ENCODE data around the gene P2RY1. TPM values are rescaled to one million over a fixed set of nuclear protein-coding genes. Genes with fewer than 3 reads are reported as not detected.
A peak's percentile ranks its signal among the peaks of the same experiment; 100 is the strongest.

Gene P2RY1, protein sequence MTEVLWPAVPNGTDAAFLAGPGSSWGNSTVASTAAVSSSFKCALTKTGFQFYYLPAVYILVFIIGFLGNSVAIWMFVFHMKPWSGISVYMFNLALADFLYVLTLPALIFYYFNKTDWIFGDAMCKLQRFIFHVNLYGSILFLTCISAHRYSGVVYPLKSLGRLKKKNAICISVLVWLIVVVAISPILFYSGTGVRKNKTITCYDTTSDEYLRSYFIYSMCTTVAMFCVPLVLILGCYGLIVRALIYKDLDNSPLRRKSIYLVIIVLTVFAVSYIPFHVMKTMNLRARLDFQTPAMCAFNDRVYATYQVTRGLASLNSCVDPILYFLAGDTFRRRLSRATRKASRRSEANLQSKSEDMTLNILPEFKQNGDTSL
- total RNA-seq (ENCODE audit: low replicate concordance): 0.81 and 1.1 TPM in 2 replicates

DNA sequence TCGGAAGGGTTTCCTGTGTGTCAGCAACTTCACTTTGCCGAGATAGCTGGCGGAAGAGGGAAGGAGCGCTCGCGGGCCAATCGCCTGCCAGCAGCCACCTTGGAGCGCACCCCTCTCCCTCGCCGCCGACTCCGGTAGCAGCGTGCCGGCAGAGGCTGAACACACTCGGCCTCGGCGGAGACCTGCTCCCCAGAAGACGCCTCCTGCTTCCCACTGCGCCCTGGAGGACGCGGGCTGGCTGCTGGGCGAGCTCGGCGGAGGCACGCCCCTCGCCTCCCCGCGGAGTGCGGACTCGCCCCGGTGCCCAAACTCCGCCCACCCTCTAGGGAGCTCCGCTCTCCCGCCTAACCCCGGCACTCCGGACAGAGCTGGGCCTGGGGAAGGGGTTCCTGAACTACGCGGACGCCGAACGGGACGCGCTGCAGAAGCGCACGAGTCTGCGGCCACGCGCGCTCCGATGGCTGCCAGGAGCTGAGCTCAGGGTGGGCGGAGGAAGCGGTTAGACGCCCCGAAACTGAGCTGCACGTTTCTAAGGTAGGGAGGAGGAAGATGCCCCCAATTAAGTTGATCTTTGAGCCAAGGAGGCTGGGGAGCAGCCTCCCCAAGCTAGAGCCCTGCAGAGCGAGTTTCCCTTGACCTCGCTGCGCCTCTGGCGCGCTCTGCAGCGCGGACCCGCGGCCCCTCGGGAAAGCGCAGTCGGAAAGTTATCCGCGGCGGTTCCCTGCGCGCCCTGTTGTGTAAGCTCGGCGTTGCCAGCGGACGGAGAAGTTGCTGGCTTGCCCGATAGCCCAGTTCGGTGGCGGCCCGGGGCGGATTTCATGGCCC lies at the start of gene P2RY1:
TSS of gene P2RY1 (plus strand) at position 356 of the 825 bp plus-strand sequence. CDS start 652 bp downstream, outside the sequence.
- peak within 1 kb of the TSS; percentile 66 for H3K4me3 ChIP-seq (ENCODE audit: low read depth, low read length)
- peak; percentile 45 for DNase-seq (ENCODE audit: low read depth)
- TF ChIP-seq, protein P1, sequence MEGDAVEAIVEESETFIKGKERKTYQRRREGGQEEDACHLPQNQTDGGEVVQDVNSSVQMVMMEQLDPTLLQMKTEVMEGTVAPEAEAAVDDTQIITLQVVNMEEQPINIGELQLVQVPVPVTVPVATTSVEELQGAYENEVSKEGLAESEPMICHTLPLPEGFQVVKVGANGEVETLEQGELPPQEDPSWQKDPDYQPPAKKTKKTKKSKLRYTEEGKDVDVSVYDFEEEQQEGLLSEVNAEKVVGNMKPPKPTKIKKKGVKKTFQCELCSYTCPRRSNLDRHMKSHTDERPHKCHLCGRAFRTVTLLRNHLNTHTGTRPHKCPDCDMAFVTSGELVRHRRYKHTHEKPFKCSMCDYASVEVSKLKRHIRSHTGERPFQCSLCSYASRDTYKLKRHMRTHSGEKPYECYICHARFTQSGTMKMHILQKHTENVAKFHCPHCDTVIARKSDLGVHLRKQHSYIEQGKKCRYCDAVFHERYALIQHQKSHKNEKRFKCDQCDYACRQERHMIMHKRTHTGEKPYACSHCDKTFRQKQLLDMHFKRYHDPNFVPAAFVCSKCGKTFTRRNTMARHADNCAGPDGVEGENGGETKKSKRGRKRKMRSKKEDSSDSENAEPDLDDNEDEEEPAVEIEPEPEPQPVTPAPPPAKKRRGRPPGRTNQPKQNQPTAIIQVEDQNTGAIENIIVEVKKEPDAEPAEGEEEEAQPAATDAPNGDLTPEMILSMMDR (IDR thresholded peaks at IDR 0.05; ENCODE audit: insufficient read depth, low read length): peak; percentile 19

DNA sequence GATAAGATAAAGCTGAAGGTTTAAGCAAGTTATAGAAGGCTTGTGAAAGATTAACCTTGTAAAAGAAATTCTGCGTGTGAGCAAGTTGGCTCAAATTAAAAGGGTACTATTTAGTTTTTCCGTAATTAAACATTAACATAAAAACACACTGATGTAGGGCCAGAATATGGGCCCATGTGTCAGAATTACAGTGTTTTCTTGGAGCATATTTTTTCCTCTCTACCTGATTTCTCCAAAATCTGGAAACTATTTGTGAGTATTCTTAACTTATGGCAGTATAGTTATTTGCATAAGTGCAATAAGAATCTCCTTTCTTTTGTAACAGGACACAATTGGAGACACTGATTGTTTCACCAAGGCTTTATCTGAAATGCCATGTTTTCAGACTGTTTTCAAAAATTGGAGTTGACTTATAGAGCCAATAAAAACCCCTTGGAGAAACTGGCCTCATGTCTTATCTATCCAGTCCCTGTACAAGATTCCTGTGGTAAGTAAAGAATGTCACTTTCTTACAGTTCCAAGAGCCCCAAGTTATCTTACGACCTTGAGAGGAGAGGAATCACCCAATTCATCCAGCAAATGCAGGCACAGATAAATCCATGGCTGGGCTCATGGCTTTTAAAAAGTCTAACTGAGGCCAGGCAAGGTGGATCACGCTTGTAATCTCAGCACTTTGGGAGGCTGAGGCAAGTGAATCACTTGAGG lies 47.8 kb upstream of the P2RY1 start:
- DNase-seq (ENCODE audit: low read depth): no peak
- TF ChIP-seq, protein P1 (IDR thresholded peaks at IDR 0.05; ENCODE audit: insufficient read depth, low read length): no peak
- no peak overlapping the region for H3K4me3 ChIP-seq (ENCODE audit: low read depth, low read length)

DNA sequence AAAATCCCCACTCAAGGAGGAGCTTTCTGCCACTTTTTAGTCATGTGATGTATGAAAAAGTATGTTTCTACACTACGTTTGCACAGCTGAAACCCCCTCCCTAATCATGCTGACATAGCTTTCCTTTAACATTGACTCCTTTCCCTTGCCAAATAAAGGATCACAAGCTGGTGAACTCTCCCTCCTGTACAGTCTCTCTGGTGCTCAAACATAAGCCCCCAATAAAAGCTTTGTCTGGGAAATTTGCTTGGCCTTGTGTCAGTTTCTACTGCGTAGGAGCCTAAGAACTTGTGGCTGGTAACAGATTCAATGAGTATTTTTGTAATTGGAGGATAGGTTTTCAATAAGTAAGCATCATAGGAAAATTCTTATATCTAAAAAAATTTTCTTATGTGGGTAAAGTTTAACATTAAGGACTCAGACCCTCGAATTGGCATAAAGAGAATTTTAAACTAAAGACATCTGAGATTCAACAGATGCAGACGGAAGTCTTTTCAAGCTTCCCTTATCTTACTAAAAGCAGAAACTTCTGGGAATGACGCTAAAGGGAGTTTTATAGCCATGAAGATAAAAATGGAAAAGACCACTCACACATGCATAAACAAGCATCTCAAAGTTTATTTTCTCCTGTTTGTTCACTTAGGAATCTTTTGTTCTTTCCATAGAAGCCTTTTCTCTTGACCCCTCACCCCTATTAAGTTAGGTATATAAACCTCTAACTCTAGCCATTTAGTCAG lies 44.1 kb upstream of the P2RY1 start:
- H3K4me3 ChIP-seq (ENCODE audit: low read depth, low read length): no peak overlapping the region
- no peak for DNase-seq (ENCODE audit: low read depth)
- TF ChIP-seq, protein P1 (IDR thresholded peaks at IDR 0.05; ENCODE audit: insufficient read depth, low read length): no peak

DNA sequence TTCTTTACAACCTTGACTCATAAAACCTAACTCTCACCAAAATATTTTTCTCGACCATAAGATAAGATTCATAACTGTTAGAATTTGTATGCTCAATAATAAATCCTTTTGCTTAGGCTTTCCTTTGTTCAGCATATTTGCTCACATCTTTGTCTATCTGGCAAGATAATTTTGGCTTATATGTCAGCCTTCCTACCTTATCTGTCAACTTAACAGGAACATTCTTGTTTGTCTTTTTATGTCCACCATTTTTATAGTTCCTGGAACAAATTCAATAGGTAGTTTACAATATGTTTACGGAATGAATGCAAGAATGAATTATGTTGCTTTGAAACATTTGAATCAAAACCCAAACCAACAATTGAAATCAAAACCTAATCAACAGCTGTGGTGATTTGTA lies 41.0 kb upstream of the P2RY1 start:
- DNase-seq (ENCODE audit: low read depth): no peak
- TF ChIP-seq, protein P1 (IDR thresholded peaks at IDR 0.05; ENCODE audit: insufficient read depth, low read length): no peak

DNA sequence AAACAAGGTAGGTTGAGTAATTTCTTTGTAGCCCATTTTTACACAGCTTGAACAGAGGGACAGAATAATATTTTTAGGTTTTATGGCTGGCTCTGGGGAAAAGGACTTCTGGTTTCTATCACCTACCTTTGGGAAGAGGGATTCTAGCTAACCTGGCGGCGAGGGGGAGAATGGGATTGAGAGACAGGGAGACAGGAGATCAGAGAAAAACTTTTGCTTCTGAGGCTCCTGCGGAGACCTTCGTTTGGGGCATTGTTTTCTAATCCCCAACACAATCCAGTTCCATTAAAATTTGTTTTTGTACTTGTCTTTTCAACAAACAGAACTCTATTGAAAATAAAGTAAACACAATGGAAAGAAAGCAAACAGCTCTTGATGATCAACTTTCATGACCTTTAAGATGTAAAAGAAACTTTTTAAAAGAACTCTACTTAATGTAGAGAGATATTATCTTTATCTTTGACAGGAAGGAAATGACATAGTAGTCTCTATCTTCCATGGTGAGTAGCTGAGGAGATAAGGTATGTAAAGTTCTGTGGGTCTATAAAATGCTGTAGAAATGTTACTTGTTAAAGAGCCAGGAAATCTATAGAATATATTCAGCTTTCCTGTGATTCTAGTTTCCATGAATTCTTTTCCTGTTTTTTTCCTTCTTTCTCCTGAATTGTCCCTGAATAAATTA lies 37.0 kb upstream of the P2RY1 start:
- TF ChIP-seq, protein P1 (IDR thresholded peaks at IDR 0.05; ENCODE audit: insufficient read depth, low read length): no peak
- H3K4me3 ChIP-seq (ENCODE audit: low read depth, low read length): no peak overlapping the region
- DNase-seq (ENCODE audit: low read depth): no peak

More for the DNA sequence above, 41.0 kb upstream of the P2RY1 start:
- H3K4me3 ChIP-seq (ENCODE audit: low read depth, low read length): no peak overlapping the region
